NCI-H1092 (cell line): ENCODE results near the gene TLCD3A.
"Not testable (repeated sequence)": the region's sequence is repeated elsewhere in the genome, so short reads cannot be mapped to it uniquely, and the experiment has no call there.

Experiments used
- DNase-seq: peaks from one replicate; lab custom pipeline; 2025; lab: John Stamatoyannopoulos, UW

The TLCD3A gene

GRCh38 chr17:708132-708531 is 24.3 kb upstream of the TLCD3A start:
- no peak for DNase-seq

GRCh38 chr17:718075-718474 is 14.3 kb upstream of the TLCD3A start:
- no peak for DNase-seq

- DNase-seq = no peak
Measured at GRCh38 chr17:720706-721539, 11.5 kb upstream of the TLCD3A start.

GRCh38 chr17:721540-721937 is 10.9 kb upstream of the TLCD3A start:
- DNase-seq = no peak

DNA sequence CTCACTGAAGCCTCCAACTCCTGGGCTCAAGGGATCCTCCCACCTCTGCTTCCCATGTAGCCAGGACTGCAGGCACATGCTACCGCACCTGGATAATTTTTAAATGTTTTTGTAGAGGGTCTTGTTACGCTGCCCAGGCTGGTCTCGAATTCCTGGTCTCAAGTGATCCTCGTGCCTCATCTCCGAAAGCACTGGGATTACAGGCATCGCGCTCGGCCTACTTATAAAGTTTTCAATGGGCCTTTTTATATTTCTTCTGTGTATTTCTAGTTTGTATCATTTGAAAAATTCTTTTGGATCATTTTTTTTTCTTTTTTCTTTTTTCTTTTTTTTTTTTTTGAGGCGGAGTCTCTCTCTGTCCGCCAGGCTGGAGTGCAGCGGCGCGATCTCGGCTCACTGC is 7.3 kb upstream of the TLCD3A start:
- DNase-seq = no peak

DNA sequence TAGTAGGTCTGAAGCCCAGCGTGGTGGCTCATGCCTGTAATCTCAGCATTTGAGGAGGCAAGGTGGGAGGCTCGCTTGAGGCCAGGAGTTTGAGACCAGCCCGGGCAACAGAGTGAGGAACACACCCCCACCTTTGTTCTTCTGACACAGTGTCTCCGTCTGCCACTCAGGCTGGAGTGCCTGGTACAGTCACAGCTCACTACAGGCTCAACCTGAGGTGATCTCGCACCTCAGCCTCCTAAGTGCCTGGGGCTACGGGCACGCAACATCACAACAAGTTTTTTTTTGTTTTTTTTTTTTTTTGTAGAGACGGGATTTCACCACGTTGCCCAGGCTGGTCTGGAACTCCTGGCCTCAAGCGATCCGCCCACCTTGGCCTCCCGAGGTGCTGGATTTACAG is 6.7 kb upstream of the TLCD3A start:
- DNase-seq = no peak

DNA sequence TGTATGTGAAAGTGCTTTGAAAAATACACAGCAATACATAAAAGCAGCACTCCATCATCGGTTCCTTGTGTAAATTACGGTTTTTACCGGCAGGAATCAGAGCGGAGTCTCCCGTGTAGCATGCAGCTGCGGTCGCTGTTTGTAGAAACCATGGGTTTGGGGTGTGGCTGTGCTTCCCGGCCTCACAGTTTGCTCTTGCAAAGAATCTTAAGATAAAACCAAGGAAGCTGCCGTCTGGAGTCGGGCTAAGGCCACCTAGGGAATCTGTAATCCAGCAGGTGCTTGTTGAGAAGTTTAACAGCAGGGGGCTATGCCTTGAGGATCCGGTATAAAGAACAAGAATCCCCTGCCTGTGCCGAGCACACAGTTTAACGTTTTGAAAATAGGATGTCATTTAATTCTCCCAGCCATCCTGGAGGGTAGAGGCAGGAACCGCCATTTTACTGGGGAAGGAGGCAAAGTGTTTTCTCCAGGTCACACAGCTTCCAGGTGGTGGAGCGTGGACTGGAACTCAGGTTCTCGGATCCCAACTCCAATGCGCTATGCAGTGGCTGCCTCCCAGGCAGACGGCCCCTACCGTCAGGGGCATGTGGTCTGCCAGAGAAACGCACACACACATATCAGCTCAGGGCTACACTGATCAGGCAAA is 6.0 kb upstream of the TLCD3A start:
- no peak for DNase-seq

GRCh38 chr17:728911-729310 is 3.5 kb upstream of the TLCD3A start:
- DNase-seq = no peak

- DNase-seq = no peak
Measured at GRCh38 chr17:731644-732066, 741 bp upstream of the TLCD3A start.

DNA sequence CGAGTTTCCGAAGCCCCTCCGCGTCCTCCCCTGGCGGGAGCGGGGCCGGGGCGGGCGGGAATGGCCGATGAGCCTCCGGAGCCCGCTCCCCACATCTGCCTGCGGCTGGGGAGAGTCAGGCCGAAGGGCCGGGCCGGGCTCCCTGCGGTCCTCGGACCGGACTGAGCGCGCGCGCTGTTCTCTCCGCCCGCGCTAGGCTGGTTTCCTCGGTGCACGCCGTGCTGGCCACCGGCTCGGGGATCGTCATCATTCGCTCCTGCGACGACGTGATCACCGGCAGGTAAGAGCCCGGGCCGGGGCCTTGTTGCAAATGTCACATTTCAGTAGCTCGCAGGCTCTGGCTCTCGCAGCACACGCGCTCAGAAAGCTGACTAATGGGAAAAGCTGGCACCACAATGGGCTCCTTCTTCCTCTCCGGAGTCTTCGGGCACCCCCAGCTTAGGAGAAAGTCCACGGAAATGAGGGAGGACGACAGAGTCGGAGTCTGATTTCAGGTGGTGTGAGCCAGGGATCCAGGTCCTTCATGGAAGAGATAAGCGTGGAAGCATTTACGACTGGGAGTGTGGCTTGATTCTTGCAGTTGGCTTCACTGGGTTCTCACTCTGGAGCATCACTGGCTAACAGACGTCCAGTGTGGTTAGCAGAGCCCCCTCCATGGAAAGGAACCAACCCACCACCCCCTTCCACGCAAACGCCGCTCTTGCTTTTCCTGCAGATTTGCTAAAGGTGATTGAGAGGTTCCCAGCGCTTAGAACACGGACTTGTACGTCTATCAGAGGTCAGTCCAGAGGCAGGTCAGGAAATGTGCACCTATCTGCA is 715 bp downstream of the TLCD3A start:
- DNase-seq = no peak

GRCh38 chr17:733743-734142 is 1.3 kb downstream of the TLCD3A start:
- DNase-seq = no peak

- DNase-seq = no peak
Measured at GRCh38 chr17:737561-738113, 5.2 kb downstream of the TLCD3A start.

DNA sequence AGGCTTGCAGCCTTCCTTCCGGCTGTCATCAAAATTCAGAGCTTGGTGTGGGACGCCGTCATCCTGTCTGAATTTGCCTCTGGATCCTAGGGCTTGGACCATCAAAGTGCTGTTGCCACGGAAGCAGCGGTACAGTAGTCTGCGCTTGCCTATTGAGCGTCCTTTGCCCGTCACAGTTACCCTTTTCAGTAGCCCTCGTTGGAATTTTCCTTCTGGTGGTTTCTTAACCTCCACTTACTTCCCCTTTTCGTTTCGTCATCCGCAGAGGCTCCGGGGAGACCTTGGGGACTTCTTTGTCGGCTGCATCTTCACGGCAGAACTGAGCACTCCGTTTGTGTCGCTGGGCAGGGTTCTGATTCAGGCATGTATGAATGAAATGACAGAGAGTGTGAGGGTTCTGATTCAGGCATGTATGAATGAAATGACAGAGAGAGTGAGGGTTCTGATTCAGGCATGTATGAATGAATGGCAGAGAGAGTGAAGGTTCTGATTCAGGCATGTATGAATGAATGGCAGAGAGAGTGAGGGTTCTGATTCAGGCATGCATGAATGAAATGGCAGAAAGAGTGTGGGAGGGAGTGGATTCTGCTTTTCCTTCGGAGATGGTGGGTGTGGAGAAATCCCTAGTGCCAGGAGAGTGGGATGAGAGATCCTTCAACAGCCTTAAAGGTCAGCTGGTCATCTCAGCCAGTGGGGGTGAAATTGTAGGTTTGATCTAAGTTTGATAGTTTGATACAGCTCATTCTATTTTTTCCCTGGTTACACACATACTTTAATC is 8.0 kb downstream of the TLCD3A start:
- DNase-seq = no peak

DNA sequence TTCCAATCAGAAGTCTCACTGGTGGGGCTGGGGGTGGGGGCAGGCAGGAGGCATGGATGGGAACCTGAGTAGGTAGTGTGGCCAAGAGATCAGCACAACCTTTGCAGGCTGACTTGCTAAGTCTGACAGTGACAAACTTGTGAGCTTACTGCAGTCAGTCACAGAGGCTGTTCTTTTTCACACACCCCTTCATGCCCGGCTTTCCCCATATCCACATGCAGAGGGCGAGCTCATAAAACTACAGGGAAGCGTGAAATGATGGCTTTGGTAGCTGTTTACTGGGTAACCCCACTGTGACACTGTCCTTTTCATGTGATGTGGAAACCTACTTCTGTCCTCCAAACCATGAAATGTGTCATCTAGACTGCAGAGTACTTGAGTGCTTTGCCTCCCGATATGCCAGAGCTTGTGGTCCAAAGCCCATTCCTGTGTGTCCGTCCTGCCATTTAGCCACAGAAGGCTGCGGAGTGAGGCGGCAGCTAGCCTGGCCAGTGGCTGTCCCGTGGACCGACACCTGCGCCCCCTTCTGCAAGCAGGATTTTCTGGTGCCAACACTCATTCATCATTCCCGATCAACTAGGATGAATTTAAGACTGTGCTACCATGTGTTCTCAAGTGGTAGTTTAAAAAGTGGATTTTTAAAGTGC is 9.9 kb downstream of the TLCD3A start:
- no peak for DNase-seq

DNA sequence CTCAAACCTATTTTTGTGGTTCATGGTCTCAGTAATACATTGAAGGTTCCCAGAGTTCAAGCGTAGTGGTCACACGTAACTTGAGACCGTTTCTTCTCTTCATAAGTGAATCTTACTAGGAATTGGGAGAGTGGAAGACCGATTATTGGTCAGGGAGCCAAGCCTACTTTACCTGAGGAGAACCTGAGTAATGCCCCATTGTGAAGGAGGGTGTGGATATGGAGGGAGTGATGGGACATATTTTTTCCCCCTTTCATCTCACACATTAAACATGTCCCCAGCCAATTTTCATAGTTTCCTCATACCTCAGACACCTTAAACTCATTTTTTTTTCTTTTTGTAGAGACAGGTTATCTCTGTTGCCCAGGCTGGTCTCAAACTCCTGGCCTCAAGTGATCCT is 10.7 kb downstream of the TLCD3A start:
- no peak for DNase-seq

- DNase-seq = no peak
Measured at GRCh38 chr17:744937-745336, 12.5 kb downstream of the TLCD3A start.

DNA sequence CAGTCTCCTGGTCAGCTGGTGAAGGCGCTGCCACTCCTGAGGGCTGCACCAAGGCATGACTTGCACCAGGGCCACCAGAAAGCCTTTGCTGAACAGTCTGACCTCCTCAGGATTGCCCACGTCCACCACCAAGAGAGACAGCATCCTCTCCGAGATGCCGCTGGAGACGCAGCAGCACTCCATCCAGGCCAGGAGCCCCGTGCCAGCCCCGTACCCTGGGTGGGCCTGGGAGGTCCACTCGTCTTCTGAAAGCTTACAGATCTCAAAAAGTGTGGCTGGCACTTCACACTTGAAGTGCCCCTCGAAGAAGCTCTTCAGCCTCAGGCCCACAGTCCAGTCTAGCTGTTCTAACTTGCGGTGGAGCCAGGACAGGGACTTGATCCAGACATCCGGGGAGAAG is 13.0 kb downstream of the TLCD3A start:
- no peak for DNase-seq

DNA sequence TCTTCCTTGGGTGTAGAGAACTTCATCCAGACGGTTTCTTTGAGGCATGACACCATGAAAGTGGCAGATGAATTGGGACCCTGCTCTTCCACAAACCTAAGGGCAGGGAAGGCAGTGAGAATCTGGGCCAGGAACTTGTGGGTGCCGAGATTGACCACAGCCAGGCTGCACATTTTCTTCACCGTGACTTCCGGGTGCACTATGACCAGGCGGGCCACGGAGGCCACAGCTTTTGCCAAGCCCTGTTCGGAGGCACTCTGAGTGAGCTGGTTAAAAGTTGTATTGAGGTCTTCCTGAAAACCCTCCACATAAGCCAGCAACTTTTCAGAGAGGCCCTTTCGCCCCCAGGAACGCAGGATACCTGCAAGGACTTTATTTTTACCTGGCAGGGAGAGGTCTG is 13.8 kb downstream of the TLCD3A start:
- no peak for DNase-seq

DNA sequence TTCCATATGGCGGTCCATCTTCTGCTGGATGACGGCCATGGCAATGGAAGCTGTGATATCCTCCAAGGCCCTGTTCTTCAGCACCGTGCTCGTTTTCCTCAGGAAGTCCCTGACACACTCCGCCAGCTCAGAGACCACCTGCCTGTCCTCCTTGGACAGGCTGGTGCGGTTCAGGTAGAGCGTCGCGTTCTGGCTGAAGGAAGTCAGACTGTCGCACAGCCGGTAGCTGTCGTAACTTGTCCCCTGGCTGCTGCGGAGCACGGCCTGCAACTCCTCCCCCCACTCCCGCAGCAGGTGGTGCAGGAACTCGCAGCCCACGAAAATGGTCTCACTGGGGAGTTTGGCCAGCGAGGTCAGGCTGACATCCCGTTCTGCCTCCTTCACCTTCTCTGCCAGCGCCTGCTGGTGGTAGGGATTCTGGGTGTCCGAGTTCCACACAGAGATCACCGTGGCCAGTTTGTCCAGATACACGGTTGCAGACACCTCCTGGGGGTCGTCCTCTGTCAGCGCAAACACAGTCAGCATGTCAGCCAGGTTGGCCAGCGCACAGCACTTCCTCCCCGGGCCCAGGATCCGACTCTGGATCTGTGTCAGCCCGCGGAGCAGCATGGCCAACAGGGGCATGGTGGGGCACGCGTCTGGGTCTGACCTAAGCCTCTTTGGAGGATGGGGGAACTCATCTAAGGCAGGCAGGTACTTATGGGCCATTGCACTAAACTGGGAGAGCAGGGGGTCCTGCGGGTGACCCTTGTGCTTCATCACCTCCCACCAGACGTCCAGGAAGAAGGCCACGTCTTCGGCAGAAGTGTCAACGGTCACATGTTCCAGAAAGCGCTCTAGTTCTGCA is 14.6 kb downstream of the TLCD3A start:
- DNase-seq = no peak

- not testable (repeated sequence) for DNase-seq
Measured at GRCh38 chr17:748604-749003, 16.2 kb downstream of the TLCD3A start.
